ENCODE measurements around the gene OTOF. TPM values are rescaled to one million over a fixed set of nuclear protein-coding genes. Genes with fewer than 3 reads are reported as not detected.

OTOF gene
- total RNA-seq, result not detected
- long read RNA-seq, result 0 reads

GRCh38 chr2:26477911-26478253, at the start of gene OTOF:
Gene OTOF (minus strand): TSS chr2:26478124.
- peak; percentile 87 for ATAC-seq (ENCODE audit: poor library complexity)
- DNase-seq, result peak; percentile 73
- intact Hi-C loops (cut with DNase I), result no loop called here

GRCh38 chr2:26526589-26526988, 48.7 kb upstream of the OTOF start:
- DNase-seq, result no peak
- no peak for ATAC-seq (ENCODE audit: poor library complexity)
- intact Hi-C loops (cut with DNase I), result no loop called here

- DNase-seq (no peak), ATAC-seq (ENCODE audit: poor library complexity) (no peak)
- intact Hi-C loops (cut with DNase I), result no loop called here
Measured at GRCh38 chr2:26526105-26526504, 48.2 kb upstream of the OTOF start.

DNA sequence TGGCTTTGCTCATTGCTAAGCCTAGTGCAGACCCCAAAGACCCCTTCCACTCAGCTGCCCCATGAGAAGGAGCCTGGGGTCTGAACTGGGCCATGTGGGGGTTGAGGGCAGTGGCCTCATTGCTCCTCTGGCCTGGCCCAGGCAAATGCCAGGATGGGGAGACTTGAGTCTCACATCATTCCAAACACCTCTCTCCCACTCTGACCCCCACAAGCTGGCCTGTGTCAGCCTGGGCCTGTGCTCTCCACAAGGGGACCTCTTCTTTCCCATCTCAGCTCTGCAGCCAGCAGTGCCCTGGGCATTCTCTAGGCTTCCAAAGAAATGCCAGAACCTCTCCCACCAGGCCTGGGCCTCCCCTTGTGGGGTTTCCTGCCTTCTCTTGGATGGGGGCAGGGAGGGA, 45.8 kb upstream of the OTOF start:
- intact Hi-C loops (cut with DNase I), result no loop called here
- DNase-seq, result no peak
- ATAC-seq (ENCODE audit: poor library complexity), result no peak

GRCh38 chr2:26522751-26523171, 44.8 kb upstream of the OTOF start:
- DNase-seq (no peak), ATAC-seq (ENCODE audit: poor library complexity) (no peak)
- intact Hi-C loops (cut with DNase I), result no loop called here

DNA sequence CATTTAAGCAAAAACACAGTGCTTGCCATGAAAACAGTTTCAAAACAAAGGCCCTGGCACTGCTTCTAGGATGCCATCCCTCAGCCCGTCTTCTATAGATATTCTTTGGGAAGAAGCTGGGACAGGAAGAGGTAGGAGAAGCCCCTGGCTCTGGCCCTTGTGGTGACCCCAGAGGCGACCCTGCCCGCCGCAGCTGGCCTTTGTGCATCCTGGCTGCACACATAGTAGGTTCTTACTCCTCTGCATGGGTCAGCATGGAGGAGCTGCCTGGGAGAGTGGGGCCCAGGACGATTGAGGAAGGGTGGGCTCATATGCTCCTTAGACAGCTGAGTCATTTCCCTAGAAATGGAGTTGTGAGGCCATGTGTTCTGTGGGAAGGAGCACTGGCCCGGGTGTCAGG, 44.4 kb upstream of the OTOF start:
- intact Hi-C loops (cut with DNase I), result no loop called here
- no peak for ATAC-seq (ENCODE audit: poor library complexity)

DNA sequence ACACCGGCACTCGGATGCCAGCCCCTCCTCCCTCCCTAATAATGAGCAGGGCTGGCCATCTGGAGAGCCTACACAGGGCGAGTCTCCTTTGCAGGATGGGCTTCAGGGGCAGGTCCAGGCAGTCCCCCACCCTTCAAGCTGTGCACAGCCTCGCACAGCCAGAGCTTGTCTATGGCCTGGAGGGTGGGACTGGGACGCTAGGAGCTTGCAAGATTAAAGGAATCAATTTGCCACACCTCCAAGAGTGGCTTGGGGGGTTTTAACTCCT, 43.9 kb upstream of the OTOF start:
- intact Hi-C loops (cut with DNase I), result no loop called here
- DNase-seq, result no peak
- no peak for ATAC-seq (ENCODE audit: poor library complexity)

More for the DNA sequence above, 44.4 kb upstream of the OTOF start:
- no peak for DNase-seq

GRCh38 chr2:26521054-26521912, 43.4 kb upstream of the OTOF start:
- ATAC-seq (ENCODE audit: poor library complexity) (no peak), DNase-seq (no peak)
- intact Hi-C loops (cut with DNase I), result no loop called here

DNA sequence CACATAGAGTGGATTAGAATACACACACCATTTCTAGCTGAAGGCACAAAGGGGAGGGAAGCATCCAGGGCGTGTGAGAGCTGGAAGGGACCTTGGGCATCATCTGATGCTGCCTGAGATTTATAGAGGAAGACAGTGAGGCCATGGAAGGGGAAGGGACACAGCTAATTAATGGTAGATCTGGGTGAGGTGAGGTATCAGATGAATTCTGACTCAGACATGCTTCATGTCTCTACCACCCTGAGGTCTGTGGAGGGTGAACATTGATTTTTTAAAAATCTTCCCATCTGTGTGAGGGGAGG, 42.2 kb upstream of the OTOF start:
- DNase-seq (no peak), ATAC-seq (ENCODE audit: poor library complexity) (no peak)
- intact Hi-C loops (cut with DNase I), result no loop called here

DNA sequence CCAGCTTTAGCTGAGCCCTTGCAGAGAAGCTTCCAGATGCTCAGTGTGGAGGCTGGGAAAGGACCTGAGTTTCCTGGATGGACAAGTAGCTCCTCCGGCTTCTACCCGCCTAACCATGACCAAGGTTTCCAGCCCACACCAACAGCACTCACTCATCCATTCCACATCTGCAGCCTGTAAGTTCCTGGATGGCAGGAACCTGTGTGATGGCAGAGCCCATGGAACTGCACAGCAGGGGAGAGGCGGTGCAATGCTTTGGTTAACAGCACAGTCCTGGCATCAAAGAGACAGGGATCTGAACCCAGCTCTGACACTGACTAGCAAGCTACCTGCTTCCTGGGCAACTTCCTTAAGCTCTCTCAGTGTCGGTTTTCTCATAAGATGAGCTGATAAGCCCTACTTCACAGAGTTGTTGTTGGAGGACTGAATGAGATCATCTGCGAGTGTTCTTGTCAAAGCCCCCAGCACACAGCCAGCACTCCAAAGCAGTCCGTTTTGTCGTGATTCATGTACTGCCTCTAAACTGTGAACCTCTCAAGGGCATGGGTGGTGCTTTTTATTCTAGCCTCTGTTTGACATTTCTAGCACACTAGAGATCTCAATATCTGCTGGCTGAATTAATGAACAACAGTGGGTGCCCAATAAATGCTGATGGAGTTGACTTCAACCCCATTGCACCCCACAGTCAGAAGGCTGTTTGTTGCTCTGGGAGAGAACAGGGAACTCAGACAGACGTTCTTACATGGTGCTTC, 41.6 kb upstream of the OTOF start:
- intact Hi-C loops (cut with DNase I), result no loop called here
- DNase-seq (no peak), ATAC-seq (ENCODE audit: poor library complexity) (no peak)

DNA sequence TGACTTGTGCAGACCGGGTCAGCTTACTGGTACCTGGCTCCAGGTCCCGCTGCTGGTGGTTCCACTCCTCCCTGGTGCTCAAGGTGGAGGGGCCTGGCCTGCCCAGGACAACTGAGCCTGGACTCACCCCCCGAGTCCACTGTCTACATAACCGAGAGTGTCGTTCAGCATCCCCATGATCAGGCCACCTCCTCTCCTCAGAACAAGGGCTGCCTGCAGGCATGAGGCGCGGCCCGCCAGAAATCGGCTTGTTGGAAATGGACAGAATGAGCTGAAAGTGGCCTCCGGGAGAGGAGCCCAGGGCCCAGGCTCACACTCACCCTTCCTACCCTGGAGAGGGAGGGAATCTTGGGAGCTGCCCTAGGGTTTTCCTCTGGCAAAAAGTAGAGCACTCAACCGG, 38.9 kb upstream of the OTOF start:
- DNase-seq (no peak), ATAC-seq (ENCODE audit: poor library complexity) (no peak)
- intact Hi-C loops (cut with DNase I), result no loop called here

GRCh38 chr2:26516246-26516645, 38.3 kb upstream of the OTOF start:
- no peak for DNase-seq
- intact Hi-C loops (cut with DNase I), result no loop called here
- no peak for ATAC-seq (ENCODE audit: poor library complexity)

DNA sequence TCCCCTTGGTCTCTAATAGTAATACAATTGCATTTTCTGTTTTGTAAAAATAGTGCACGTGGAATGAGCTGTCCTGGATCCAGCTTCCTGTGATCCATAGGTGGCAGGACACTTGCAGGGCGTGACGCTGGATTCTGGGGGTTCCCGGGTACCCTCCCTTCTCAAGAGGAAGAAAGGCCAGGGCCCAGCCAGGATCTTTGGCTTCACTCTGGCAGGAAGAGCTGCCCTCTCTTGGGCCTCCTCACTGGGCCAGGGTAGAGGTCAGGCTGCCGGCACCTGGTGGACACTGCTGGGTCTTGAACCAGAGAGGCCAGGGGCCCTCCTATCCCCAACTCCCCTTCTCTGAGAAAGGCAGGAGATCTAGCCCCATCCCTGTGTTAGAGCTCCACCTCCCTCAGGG, 37.8 kb upstream of the OTOF start:
- DNase-seq, result no peak
- intact Hi-C loops (cut with DNase I), result no loop called here
- ATAC-seq (ENCODE audit: poor library complexity), result no peak

DNA sequence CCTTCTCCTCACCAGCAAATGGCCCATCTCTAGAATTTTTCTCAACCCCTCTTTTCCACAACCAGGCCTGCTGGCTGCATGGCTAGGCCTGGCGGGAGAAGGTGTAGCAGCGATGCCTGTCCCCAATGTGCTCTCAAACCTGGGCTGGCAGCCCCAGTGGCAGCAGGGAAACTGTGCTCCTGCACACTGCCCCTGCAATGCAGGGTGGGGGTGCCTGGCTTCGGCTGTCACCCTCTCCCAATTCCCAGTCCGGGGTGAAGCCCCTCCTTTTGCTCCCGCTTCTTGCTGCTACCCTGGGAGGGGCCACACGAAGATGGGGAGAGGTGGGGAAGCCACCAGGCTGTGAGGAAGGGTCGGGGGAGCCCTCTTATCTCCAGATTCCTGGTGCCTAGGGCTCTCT, 36.1 kb upstream of the OTOF start:
- no peak for DNase-seq
- no peak for ATAC-seq (ENCODE audit: poor library complexity)
- intact Hi-C loops (cut with DNase I), result no loop called here

DNA sequence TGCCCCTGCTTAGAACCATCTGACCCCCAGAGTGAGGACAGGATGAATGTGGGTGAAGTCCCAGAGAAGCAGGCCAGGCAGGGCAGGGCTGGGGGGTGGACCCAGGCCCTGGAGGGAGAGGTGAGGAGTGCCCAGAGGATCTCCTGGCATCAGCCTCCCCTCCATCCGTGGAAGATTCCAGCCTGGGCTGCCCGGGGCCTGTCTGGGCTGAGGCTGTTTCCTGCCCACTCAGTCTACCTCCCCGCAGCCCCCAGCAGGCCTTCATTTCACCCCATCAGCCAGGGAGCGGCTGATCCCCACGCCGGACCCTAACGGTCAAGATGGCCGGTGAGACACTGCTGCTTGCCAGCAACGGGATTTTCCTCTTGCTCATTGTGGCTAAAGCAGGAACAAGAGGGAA, 35.3 kb upstream of the OTOF start:
- intact Hi-C loops (cut with DNase I), result no loop called here
- ATAC-seq (ENCODE audit: poor library complexity), result no peak
- no peak for DNase-seq

DNA sequence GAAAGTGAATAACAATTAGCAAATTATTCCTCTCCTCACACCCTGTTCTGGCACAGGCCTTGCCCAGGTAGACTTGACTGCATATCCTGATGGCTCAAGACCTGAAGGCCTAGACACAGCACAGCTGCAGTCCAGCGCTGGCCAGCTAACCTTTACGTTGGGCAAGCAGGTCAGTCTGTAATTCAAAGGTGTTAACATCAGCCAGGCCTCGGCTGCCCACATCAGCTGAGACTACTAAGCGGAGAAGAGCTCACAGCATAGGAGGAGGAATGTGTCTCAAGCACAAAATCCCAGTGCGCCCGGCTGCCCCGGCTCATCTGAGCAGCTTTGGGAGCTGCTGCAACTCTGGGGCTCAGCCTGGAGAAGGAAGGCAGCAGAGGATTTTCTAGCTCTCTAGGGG, 33.5 kb upstream of the OTOF start:
- no peak for ATAC-seq (ENCODE audit: poor library complexity)
- intact Hi-C loops (cut with DNase I), result no loop called here
- DNase-seq, result no peak

DNA sequence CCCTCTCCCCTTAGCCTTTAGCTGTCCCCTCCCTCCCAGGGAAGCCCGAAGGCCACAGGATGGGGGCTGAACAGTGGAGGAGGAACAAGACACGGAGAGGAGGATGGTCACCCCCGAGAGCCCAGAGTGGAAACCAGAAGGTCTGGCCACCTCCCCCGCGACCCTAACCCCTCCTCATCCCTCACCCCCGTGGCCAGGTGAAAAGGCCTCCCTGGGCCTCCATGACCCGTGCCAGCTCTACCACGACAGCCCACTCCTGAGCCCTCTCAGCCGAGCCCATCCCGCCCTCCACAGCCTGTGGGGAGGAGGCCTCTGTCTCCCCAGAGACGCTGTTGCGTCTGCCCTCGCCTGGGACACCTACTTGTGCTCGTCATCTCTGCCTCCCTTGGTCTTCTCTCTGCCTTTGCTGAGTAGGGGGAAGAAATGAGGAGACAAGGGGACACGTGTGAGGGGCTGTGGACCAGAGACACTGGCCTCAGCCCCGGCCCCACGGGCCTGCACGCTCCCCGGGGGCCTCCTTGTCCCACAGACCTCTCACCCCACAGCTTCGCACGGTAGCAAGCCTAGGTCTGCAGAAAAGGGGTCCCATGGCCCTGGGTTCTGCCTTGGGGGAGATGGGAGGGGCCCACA, 32.5 kb upstream of the OTOF start:
- no peak for ATAC-seq (ENCODE audit: poor library complexity)

GRCh38 chr2:26509141-26509540, 31.2 kb upstream of the OTOF start:
- intact Hi-C loops (cut with DNase I), result loop anchor here (10.0 kb wide), 1 partner anchor 66 kb away; no protein-coding TSS in a partner anchor
- ATAC-seq (ENCODE audit: poor library complexity) (no peak), DNase-seq (no peak)

More for the DNA sequence above, 32.5 kb upstream of the OTOF start:
- intact Hi-C loops (cut with DNase I), result no loop called here
- DNase-seq, result no peak

- DNase-seq (no peak), ATAC-seq (ENCODE audit: poor library complexity) (no peak)
- intact Hi-C loops (cut with DNase I), result loop anchor here (10.0 kb wide), 1 partner anchor 67 kb away; no protein-coding TSS in a partner anchor
Measured at GRCh38 chr2:26507932-26508331, 30.0 kb upstream of the OTOF start.

DNA sequence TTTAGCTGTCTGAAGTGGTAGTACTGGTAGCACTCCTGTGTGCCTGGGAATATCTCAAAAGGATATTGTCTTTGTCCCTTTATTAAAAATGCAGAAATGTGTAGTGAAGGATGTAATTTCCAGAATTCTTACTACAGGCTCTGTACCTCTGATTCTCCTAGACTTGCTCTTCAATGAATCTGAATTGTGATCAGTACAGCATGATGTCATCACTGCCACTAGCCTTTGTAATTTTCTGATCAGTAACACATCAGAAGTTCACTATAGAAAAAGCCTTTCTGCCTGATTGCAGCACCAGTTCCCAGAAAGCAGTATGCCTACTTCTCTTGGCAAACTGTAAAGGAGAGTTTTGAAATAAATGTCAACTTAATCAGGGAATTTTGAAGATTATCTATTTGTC, 29.2 kb upstream of the OTOF start:
- intact Hi-C loops (cut with DNase I), result loop anchor here (10.0 kb wide), 1 partner anchor 68 kb away; no protein-coding TSS in a partner anchor
- no peak for DNase-seq
- no peak for ATAC-seq (ENCODE audit: poor library complexity)
